ENCODE results near the gene SLF2. TPM values are rescaled to one million over a fixed set of nuclear protein-coding genes. Genes with fewer than 3 reads are reported as not detected.

The SLF2 gene
- total RNA-seq, 2 experiments from 2014 or later = 41.4 to 53.0 TPM

GRCh38 chr10:100998183-100998990, 85.6 kb downstream of the SLF2 start:
- Mint-ChIP-seq H3K36me3 (peaks cover 3% of the 10 kb centered on the region), H3K4me1 (peaks cover 22% of the 10 kb centered on the region), H3K9me3 (ENCODE audit: low read depth) (no peaks in the 10 kb centered on the region), H3K27ac (peak overlapping the region; percentile 80), H3K27me3 (no peaks in the 10 kb centered on the region), H3K4me3 (peak overlapping the region; percentile 76)
- CTCF ChIA-PET = interaction anchor here (0.6 to 13.2 kb wide), 35 partner anchors 9 to 1530 kb away, joined by 3 to 174 read pairs (median 6); partner anchors contain the start of genes HIF1AN, KAZALD1, MRPL43 and PDZD7
- DNase-seq (peak; percentile 72), ATAC-seq (peak; percentile 37)

GRCh38 chr10:100998991-100999741, 86.4 kb downstream of the SLF2 start:
- ATAC-seq (peak; percentile 68), DNase-seq (peak; percentile 79)
- peak overlapping the region; percentile 80 for H3K27ac Mint-ChIP-seq
- H3K36me3 Mint-ChIP-seq = no peaks in the 10 kb centered on the region
- H3K9me3 Mint-ChIP-seq (ENCODE audit: low read depth) = no peaks in the 10 kb centered on the region
- H3K4me3 Mint-ChIP-seq = peak overlapping the region; percentile 76
- CTCF ChIA-PET = interaction anchor here (0.9 to 13.2 kb wide), 14 partner anchors 13 to 446 kb away, joined by 3 to 174 read pairs (median 7); partner anchors contain the start of genes PDZD7, SEMA4G, SFXN3 and SLF2
- H3K27me3 Mint-ChIP-seq = no peaks in the 10 kb centered on the region
- peaks cover 22% of the 10 kb centered on the region for H3K4me1 Mint-ChIP-seq

- CTCF ChIA-PET = interaction anchor here (0.9 to 13.2 kb wide), 8 partner anchors 12 to 447 kb away, joined by 3 to 174 read pairs (median 6); partner anchors contain the start of genes PDZD7 and SFXN3
- DNase-seq = no peak
- no peak for ATAC-seq
- no peaks in the 10 kb centered on the region for H3K9me3 Mint-ChIP-seq (ENCODE audit: low read depth)
- peaks cover 22% of the 10 kb centered on the region for H3K4me1 Mint-ChIP-seq
- no peaks in the 10 kb centered on the region for H3K36me3 Mint-ChIP-seq
- no peaks in the 10 kb centered on the region for H3K27me3 Mint-ChIP-seq
- H3K4me3 Mint-ChIP-seq = peak within 1 kb of the TSS; percentile 76
- peak within 1 kb of the TSS; percentile 80 for H3K27ac Mint-ChIP-seq
These were observed 87.0 kb downstream of the SLF2 start, which contains the start of gene LZTS2 for GRCh38 chr10:100999742-101000126. Gene LZTS2 (plus strand): TSS chr10:100999808. CDS start chr10:101002539, 2,731 bp downstream.

GRCh38 chr10:101000127-101000914, 87.6 kb downstream of the SLF2 start:
- ATAC-seq (no peak), DNase-seq (no peak)
- no peaks in the 10 kb centered on the region for H3K36me3 Mint-ChIP-seq
- H3K9me3 Mint-ChIP-seq (ENCODE audit: low read depth) = no peaks in the 10 kb centered on the region
- H3K4me3 Mint-ChIP-seq = peak overlapping the region; percentile 41
- H3K27ac Mint-ChIP-seq = no peak overlapping the region
- CTCF ChIA-PET = interaction anchor here (1.0 to 13.2 kb wide), 4 partner anchors 16 to 62 kb away, joined by 3 to 174 read pairs (median 26); partner anchors contain the start of genes PDZD7 and SFXN3
- peaks cover 22% of the 10 kb centered on the region for H3K4me1 Mint-ChIP-seq
- no peaks in the 10 kb centered on the region for H3K27me3 Mint-ChIP-seq

GRCh38 chr10:101000915-101001658, 88.3 kb downstream of the SLF2 start:
- ATAC-seq (no peak), DNase-seq (no peak)
- Mint-ChIP-seq H3K4me1 (peaks cover 21% of the 10 kb centered on the region), H3K9me3 (ENCODE audit: low read depth) (no peaks in the 10 kb centered on the region), H3K36me3 (no peaks in the 10 kb centered on the region), H3K4me3 (peak overlapping the region; percentile 52), H3K27ac (no peak overlapping the region), H3K27me3 (no peaks in the 10 kb centered on the region)
- CTCF ChIA-PET = interaction anchor here (1.9 to 13.2 kb wide), 2 partner anchors 10 to 16 kb away, joined by 7 to 174 read pairs; no protein-coding TSS in a partner anchor

GRCh38 chr10:101001659-101002035, 88.9 kb downstream of the SLF2 start:
- no peak overlapping the region for H3K27ac Mint-ChIP-seq
- DNase-seq (no peak), ATAC-seq (no peak)
- no peaks in the 10 kb centered on the region for H3K9me3 Mint-ChIP-seq (ENCODE audit: low read depth)
- no peaks in the 10 kb centered on the region for H3K27me3 Mint-ChIP-seq
- CTCF ChIA-PET = interaction anchor here (1.9 to 13.2 kb wide), 2 partner anchors 10 to 15 kb away, joined by 7 to 174 read pairs; no protein-coding TSS in a partner anchor
- no peaks in the 10 kb centered on the region for H3K36me3 Mint-ChIP-seq
- no peak overlapping the region for H3K4me3 Mint-ChIP-seq
- H3K4me1 Mint-ChIP-seq = peaks cover 16% of the 10 kb centered on the region

- DNase-seq = no peak
- Mint-ChIP-seq H3K4me3 (no peak overlapping the region), H3K27me3 (no peaks in the 10 kb centered on the region), H3K4me1 (peaks cover 13% of the 10 kb centered on the region), H3K27ac (no peak overlapping the region), H3K9me3 (ENCODE audit: low read depth) (no peaks in the 10 kb centered on the region), H3K36me3 (no peaks in the 10 kb centered on the region)
- no peak for ATAC-seq
- CTCF ChIA-PET = interaction anchor here (1.1 to 13.2 kb wide), 3 partner anchors 9 to 16 kb away, joined by 3 to 174 read pairs (median 7); no protein-coding TSS in a partner anchor
These were observed 89.7 kb downstream of the SLF2 start for GRCh38 chr10:101002456-101002855.

GRCh38 chr10:101003639-101004206, 91.0 kb downstream of the SLF2 start:
- no peak for DNase-seq
- Mint-ChIP-seq H3K27ac (no peak overlapping the region), H3K4me1 (peaks cover 6% of the 10 kb centered on the region), H3K9me3 (ENCODE audit: low read depth) (no peaks in the 10 kb centered on the region), H3K27me3 (no peaks in the 10 kb centered on the region), H3K36me3 (no peaks in the 10 kb centered on the region), H3K4me3 (no peak overlapping the region)
- CTCF ChIA-PET = interaction anchor here (1.5 to 13.2 kb wide), 2 partner anchors 13 to 46 kb away, joined by 3 to 174 read pairs; no protein-coding TSS in a partner anchor
- no peak for ATAC-seq

GRCh38 chr10:101005361-101005760, 92.6 kb downstream of the SLF2 start:
- no peak for DNase-seq

GRCh38 chr10:101005869-101006567, 93.3 kb downstream of the SLF2 start:
- CTCF ChIA-PET = interaction anchor here (2.2 to 13.2 kb wide), 3 partner anchors 8 to 26 kb away, joined by 6 to 174 read pairs (median 16); no protein-coding TSS in a partner anchor
- H3K27me3 Mint-ChIP-seq = no peaks in the 10 kb centered on the region
- no peak for ATAC-seq
- no peak for DNase-seq
- no peaks in the 10 kb centered on the region for H3K36me3 Mint-ChIP-seq
- H3K9me3 Mint-ChIP-seq (ENCODE audit: low read depth) = no peaks in the 10 kb centered on the region
- no peak overlapping the region for H3K27ac Mint-ChIP-seq
- H3K4me3 Mint-ChIP-seq = no peak overlapping the region
- H3K4me1 Mint-ChIP-seq = peaks cover 2% of the 10 kb centered on the region

More at GRCh38 chr10:101005361-101005760, 92.6 kb downstream of the SLF2 start:
- peaks cover 3% of the 10 kb centered on the region for H3K4me1 Mint-ChIP-seq
- no peak for ATAC-seq
- H3K36me3 Mint-ChIP-seq = no peaks in the 10 kb centered on the region
- CTCF ChIA-PET = interaction anchor here (1.5 to 13.2 kb wide), 2 partner anchors 11 to 47 kb away, joined by 3 to 174 read pairs; no protein-coding TSS in a partner anchor
- no peaks in the 10 kb centered on the region for H3K9me3 Mint-ChIP-seq (ENCODE audit: low read depth)
- no peak overlapping the region for H3K4me3 Mint-ChIP-seq
- H3K27ac Mint-ChIP-seq = no peak overlapping the region
- H3K27me3 Mint-ChIP-seq = no peaks in the 10 kb centered on the region

- Mint-ChIP-seq H3K4me3 (no peak overlapping the region), H3K27me3 (no peaks in the 10 kb centered on the region), H3K27ac (no peak overlapping the region), H3K9me3 (ENCODE audit: low read depth) (no peaks in the 10 kb centered on the region), H3K4me1 (no peaks in the 10 kb centered on the region), H3K36me3 (no peaks in the 10 kb centered on the region)
- CTCF ChIA-PET = interaction anchor here (1.1 to 2.3 kb wide), 4 partner anchors 9 to 25 kb away, joined by 4 to 16 read pairs (median 6); partner anchors contain the start of genes PDZD7 and SFXN3
- DNase-seq (no peak), ATAC-seq (no peak)
These were observed 93.9 kb downstream of the SLF2 start for GRCh38 chr10:101006593-101007098.

Measured in activated CD8-positive, alpha-beta memory T cell treated with anti-CD3 and anti-CD28 coated beads, Interleukin-2, amount 10 ng/mL, durations not matched to agents 7 days and 5 days (primary cell).